H9 (cell line): Measurements from ENCODE around the gene LMX1A. TPM values are rescaled to one million over a fixed set of nuclear protein-coding genes. Genes with fewer than 3 reads are reported as not detected.

Experiments
- DNase-seq: peaks from one replicate; pipeline ENCODE4 v3.0.0-alpha.2; 2017
- H2AFZ ChIP-seq: one replicate; pipeline ENCODE4 v1.6.1; 2013; ENCODE audit warnings: mild to moderate bottlenecking, low read length, control low read depth, moderate library complexity
- H2AK5ac ChIP-seq: 2 replicates; pipeline ENCODE4 v1.6.1; 2013; ENCODE audit warnings: low read length, control low read depth, mixed read lengths; ENCODE audit not compliant: insufficient read length
- H2BK120ac ChIP-seq: one replicate; pipeline ENCODE4 v1.6.1; 2013; ENCODE audit warnings: low read depth, mild to moderate bottlenecking, low read length, control low read depth, inconsistent platforms; ENCODE audit not compliant: poor library complexity, severe bottlenecking
- H2BK12ac ChIP-seq: 2 replicates; pipeline ENCODE4 v1.6.1; 2013; ENCODE audit warnings: low read length, control low read depth, mixed read lengths, low read depth; ENCODE audit not compliant: insufficient read length
- H2BK15ac ChIP-seq: 2 replicates; pipeline ENCODE4 v1.6.1; 2013; ENCODE audit warnings: low read depth, low read length, control low read depth
- H2BK20ac ChIP-seq: one replicate; pipeline ENCODE4 v1.6.1; 2013; ENCODE audit warnings: low read depth, mild to moderate bottlenecking, low read length, control low read depth, inconsistent platforms; ENCODE audit not compliant: poor library complexity, severe bottlenecking
- H2BK5ac ChIP-seq: 2 replicates; pipeline ENCODE4 v1.6.1; 2013; ENCODE audit warnings: low read length, control low read depth, mixed read lengths; ENCODE audit not compliant: insufficient read length
- H3K14ac ChIP-seq: 2 replicates; pipeline ENCODE4 v1.6.1; 2013; ENCODE audit warnings: low read length, control low read depth; ENCODE audit not compliant: insufficient read depth
- H3K18ac ChIP-seq: 2 replicates; pipeline ENCODE4 v1.6.1; 2013; ENCODE audit warnings: low read depth, mild to moderate bottlenecking, mixed read lengths, low read length, control low read depth; ENCODE audit not compliant: insufficient read length
- H3K23ac ChIP-seq: 2 replicates; pipeline ENCODE4 v1.6.1; 2013; ENCODE audit warnings: low read length, control low read depth, mixed read lengths, low read depth; ENCODE audit not compliant: insufficient read length
- H3K23me2 ChIP-seq: 2 replicates; pipeline ENCODE4 v1.6.1; 2013; ENCODE audit warnings: low read depth, mild to moderate bottlenecking, mixed read lengths, low read length, control low read depth; ENCODE audit not compliant: insufficient read length, poor library complexity, severe bottlenecking
- H3K27ac ChIP-seq: 2 replicates; pipeline ENCODE4 v1.5.1; 2013; ENCODE audit warnings: low read length, control low read depth, mixed read lengths, low read depth; ENCODE audit not compliant: insufficient read length
- H3K27me3 ChIP-seq: 2 replicates; pipeline ENCODE4 v1.6.1; 2013; ENCODE audit warnings: low read length, control low read depth, inconsistent platforms; ENCODE audit not compliant: insufficient read depth
- H3K4ac ChIP-seq: 2 replicates; pipeline ENCODE4 v1.6.1; 2013; ENCODE audit warnings: low read depth, mild to moderate bottlenecking, control low read depth, inconsistent platforms, low read length, moderate library complexity
- H3K4me1 ChIP-seq: 2 replicates; pipeline ENCODE4 v1.6.1; 2013; ENCODE audit warnings: low read length, control low read depth, inconsistent platforms; ENCODE audit not compliant: insufficient read depth
- H3K4me2 ChIP-seq: 2 replicates; pipeline ENCODE4 v1.6.1; 2013; ENCODE audit warnings: low read length, control low read depth, mixed read lengths; ENCODE audit not compliant: insufficient read length, insufficient read depth
- H3K56ac ChIP-seq: 2 replicates; pipeline ENCODE4 v1.6.1; 2013; ENCODE audit warnings: low read depth, mild to moderate bottlenecking, mixed read lengths, low read length, control low read depth; ENCODE audit not compliant: insufficient read length
- H3K79me1 ChIP-seq: 2 replicates; pipeline ENCODE4 v1.6.1; 2013; ENCODE audit warnings: low read depth, mild to moderate bottlenecking, moderate library complexity, low read length, control low read depth, inconsistent platforms; ENCODE audit not compliant: insufficient read depth, poor library complexity, severe bottlenecking
- H3K79me2 ChIP-seq: 2 replicates; pipeline ENCODE4 v1.6.1; 2013; ENCODE audit warnings: low read length, control low read depth, inconsistent platforms; ENCODE audit not compliant: insufficient read depth
- H3K9ac ChIP-seq: 2 replicates; pipeline ENCODE4 v1.6.1; 2013; ENCODE audit warnings: low read length, control low read depth, mixed read lengths; ENCODE audit not compliant: insufficient read length; ENCODE audit errors: extremely low read depth
- H3K9me3 ChIP-seq: one replicate; pipeline ENCODE4 v1.6.1; 2013; ENCODE audit warnings: low read depth, low read length, inconsistent platforms; ENCODE audit not compliant: control insufficient read depth
- H3T11ph ChIP-seq: one replicate; pipeline ENCODE4 v1.6.1; 2013; ENCODE audit warnings: mild to moderate bottlenecking, low read length, control low read depth, inconsistent platforms
- H4K20me1 ChIP-seq: one replicate; pipeline ENCODE4 v1.6.1; 2013; ENCODE audit not compliant: control insufficient read depth, insufficient read length, insufficient read depth
- H4K5ac ChIP-seq: 2 replicates; pipeline ENCODE4 v1.6.1; 2013; ENCODE audit warnings: low read depth, mild to moderate bottlenecking, mixed read lengths, low read length, control low read depth; ENCODE audit not compliant: insufficient read length
- H4K8ac ChIP-seq: replicated peaks from 2 replicates; pipeline ENCODE4 v1.6.1; 2013; ENCODE audit warnings: low read length, control low read depth, mixed read lengths, low read depth; ENCODE audit not compliant: insufficient read length
- H4K91ac ChIP-seq: 2 replicates; pipeline ENCODE4 v1.6.1; 2013; ENCODE audit warnings: low read depth, mild to moderate bottlenecking, moderate library complexity, mixed read lengths, low read length, control low read depth; ENCODE audit not compliant: insufficient read length
- H3K27ac Mint-ChIP-seq, 3 experiments: 2 replicates in 2 of 3; 3 replicates in 1 of 3; pipeline ENCODE4 v1.8.0; 2020 to 2021; ENCODE audit warnings: mixed read lengths in 3 of 3, mild to moderate bottlenecking in 1 of 3, moderate library complexity in 1 of 3
- H3K27me3 Mint-ChIP-seq: 2 replicates; pipeline ENCODE4 v1.8.0; 2021; ENCODE audit warnings: low read depth, mild to moderate bottlenecking, moderate library complexity, mixed read lengths
- H3K36me3 Mint-ChIP-seq, 3 experiments: 2 replicates in 2 of 3; 3 replicates in 1 of 3; pipeline ENCODE4 v1.8.0; 2020 to 2021; ENCODE audit warnings: low read depth in 3 of 3, mixed read lengths in 3 of 3; ENCODE audit not compliant: insufficient read depth in 1 of 3
- H3K4me1 Mint-ChIP-seq, 2 experiments: 2 replicates each; pipeline ENCODE4 v1.8.0; 2020; ENCODE audit warnings: mixed read lengths in 2 of 2
- H3K4me3 Mint-ChIP-seq, 2 experiments: 2 replicates in 1 of 2; 3 replicates in 1 of 2; pipeline ENCODE4 v1.8.0; 2020 to 2021; ENCODE audit warnings: mild to moderate bottlenecking in 2 of 2, mixed read lengths in 2 of 2, moderate library complexity in 1 of 2
- H3K9me3 Mint-ChIP-seq, 2 experiments: 2 replicates in 1 of 2; 3 replicates in 1 of 2; pipeline ENCODE4 v1.8.0; 2020; ENCODE audit warnings: mild to moderate bottlenecking in 2 of 2, mixed read lengths in 2 of 2, moderate library complexity in 1 of 2
- CTCF ChIP-seq: fragments of 200-600 bp; sonication (generic); conservative IDR thresholded peaks from 3 replicates; pipeline ENCODE4 v1.8.0; 2021; ENCODE audit warnings: antibody characterized with exemption, mild to moderate bottlenecking
- WGBS: extraction: QIAGEN DNeasy Blood & Tissue Kit; methylation state at CpG from one replicate; pipeline ENCODE4 v1.1.7; 2013; ENCODE audit warnings: missing lambda C conversion rate, low lambda C conversion rate, mixed read lengths; ENCODE audit not compliant: insufficient read length; ENCODE audit errors: extremely low coverage; 5-methylcytosine and 5-hydroxymethylcytosine counted together
- total RNA-seq: library from RNA; stranded (reverse); gene quantifications from 2 replicates; pipeline ENCODE4 v1.2.1, GENCODE V29; 2021

The LMX1A gene
- total RNA-seq, 1 experiment from 2014 or later = not detected

- no peaks in the 10 kb centered on the region for H3K79me2 ChIP-seq
- no peaks in the 10 kb centered on the region for H3K27me3 ChIP-seq
- H3T11ph ChIP-seq = no peak overlapping the region
- no peak overlapping the region for H3K14ac ChIP-seq
- H3K4me2 ChIP-seq = no peak overlapping the region
- no peaks in the 10 kb centered on the region for H3K9me3 ChIP-seq
- no peaks in the 10 kb centered on the region for H3K9me3 Mint-ChIP-seq
- peak; percentile 49 for DNase-seq
- H3K79me1 ChIP-seq = no peaks in the 10 kb centered on the region
- H2BK12ac ChIP-seq = no peak overlapping the region
- H3K4me3 Mint-ChIP-seq = no peak overlapping the region
- TF ChIP-seq CTCF = peak; percentile 64
- H4K8ac ChIP-seq = no peak overlapping the region
- no peaks in the 10 kb centered on the region for H4K20me1 ChIP-seq
- H2BK15ac ChIP-seq = no peak overlapping the region
- no peaks in the 10 kb centered on the region for H3K23me2 ChIP-seq
- H2BK120ac ChIP-seq = no peak overlapping the region
- H2AK5ac ChIP-seq = no peak overlapping the region
- no peak overlapping the region for H3K56ac ChIP-seq
- H3K9ac ChIP-seq = no peak overlapping the region
- no peak overlapping the region for H4K91ac ChIP-seq
- H3K27me3 Mint-ChIP-seq = peaks cover 26% of the 10 kb centered on the region
- no peak overlapping the region for H4K5ac ChIP-seq
- H3K23ac ChIP-seq = no peak overlapping the region
- H2AFZ ChIP-seq = no peak overlapping the region
- H3K4ac ChIP-seq = no peak overlapping the region
- WGBS = no CpG with 5 or more reads among the region's 3 CpGs
- peaks cover 7 to 8% of the 10 kb centered on the region in 2 experiments for H3K4me1 Mint-ChIP-seq
- no peak overlapping the region for H2BK5ac ChIP-seq
- no peaks in the 10 kb centered on the region for H3K36me3 Mint-ChIP-seq
- H3K27ac Mint-ChIP-seq = no peak overlapping the region
- H3K27ac ChIP-seq = no peak overlapping the region
- H2BK20ac ChIP-seq = no peak overlapping the region
- no peak overlapping the region for H3K18ac ChIP-seq
- H3K4me1 ChIP-seq = no peaks in the 10 kb centered on the region
These were observed 203.8 kb downstream of the LMX1A start for GRCh38 chr1:165152727-165153126.
